SU-DHL-6 (cell line): ENCODE results near the gene PPP1R37.

ENCODE experiments used
- H2AFZ ChIP-seq: fragments of 200-600 bp; sonication (generic); 2 replicates; pipeline ENCODE4 v1.6.1; 2014; ENCODE audit warnings: low read depth, mild to moderate bottlenecking, moderate library complexity, mixed read lengths, antibody characterized with exemption, low read length; ENCODE audit not compliant: severe bottlenecking
- H3F3A ChIP-seq: fragments of 200-600 bp; shearing (Covaris generic); 2 replicates; pipeline ENCODE4 v1.6.0; 2016; ENCODE audit warnings: antibody characterized with exemption, mild to moderate bottlenecking; ENCODE audit not compliant: insufficient read depth
- H3K27ac ChIP-seq: fragments of 200-600 bp; sonication (generic); 2 replicates; pipeline ENCODE4 v1.5.1; 2016; ENCODE audit warnings: low read depth, mild to moderate bottlenecking, low read length, moderate library complexity, mixed read lengths
- H3K27me3 ChIP-seq: fragments of 200-600 bp; sonication (generic), shearing (Covaris generic); 2 replicates; pipeline ENCODE4 v1.6.0; 2014; ENCODE audit warnings: mild to moderate bottlenecking, low read length
- H3K36me3 ChIP-seq: fragments of 200-600 bp; sonication (generic); 2 replicates; pipeline ENCODE4 v1.6.1; 2014; ENCODE audit warnings: mild to moderate bottlenecking, low read length, mixed read lengths
- H3K4me2 ChIP-seq: fragments of 300-600, 200-600 bp; shearing (Covaris generic), sonication (generic); 2 replicates; pipeline ENCODE4 v1.6.0; 2014; ENCODE audit warnings: low read length, low read depth, mild to moderate bottlenecking; ENCODE audit not compliant: poor library complexity, severe bottlenecking
- H3K4me3 ChIP-seq: fragments of 200-600 bp; sonication (generic); 2 replicates; pipeline ENCODE4 v1.5.1; 2014; ENCODE audit warnings: antibody characterized with exemption, low read length, mild to moderate bottlenecking, mixed read lengths; ENCODE audit not compliant: insufficient read depth, poor library complexity, severe bottlenecking
- H3K79me2 ChIP-seq: fragments of 200-600 bp; sonication (generic); 2 replicates; pipeline ENCODE4 v1.6.1; 2014; ENCODE audit warnings: mild to moderate bottlenecking, low read length, moderate library complexity; ENCODE audit not compliant: insufficient read depth
- H3K9ac ChIP-seq: fragments of 200-600 bp; sonication (generic); 2 replicates; pipeline ENCODE4 v1.7.0; 2014; ENCODE audit warnings: mild to moderate bottlenecking, low read length
- H3K9me2 ChIP-seq: fragments of 200-600 bp; sonication (generic); replicated peaks from 2 replicates; pipeline ENCODE4 v1.6.1; 2014; ENCODE audit warnings: low read length; ENCODE audit not compliant: insufficient read depth
- H3K9me3 ChIP-seq: fragments of 200-600 bp; sonication (generic); 2 replicates; pipeline ENCODE4 v1.6.1; 2014; ENCODE audit warnings: low read length, mixed read lengths; ENCODE audit not compliant: insufficient read depth
- H4K20me1 ChIP-seq: fragments of 200-600 bp; sonication (generic); 2 replicates; pipeline ENCODE4 v1.6.1; 2014; ENCODE audit warnings: low read depth, mild to moderate bottlenecking, antibody characterized with exemption, low read length, moderate library complexity, mixed read lengths
- EZH2phosphoT487 ChIP-seq: fragments of 200-600 bp; sonication (generic), shearing (Covaris generic); conservative IDR thresholded peaks from 2 replicates; pipeline ENCODE4 v1.6.1; 2018; ENCODE audit warnings: mild to moderate bottlenecking, antibody characterized with exemption, low read length, moderate library complexity, mixed read lengths
- TF ChIP-seq, protein P1 (sequence below): fragments of 200-600 bp; sonication (generic); IDR thresholded peaks from one replicate; pipeline ENCODE4 v1.5.1; 2017; ENCODE audit warnings: antibody characterized with exemption, mild to moderate bottlenecking, low read length, moderate library complexity; ENCODE audit not compliant: insufficient read depth, poor library complexity, severe bottlenecking

The PPP1R37 gene

DNA sequence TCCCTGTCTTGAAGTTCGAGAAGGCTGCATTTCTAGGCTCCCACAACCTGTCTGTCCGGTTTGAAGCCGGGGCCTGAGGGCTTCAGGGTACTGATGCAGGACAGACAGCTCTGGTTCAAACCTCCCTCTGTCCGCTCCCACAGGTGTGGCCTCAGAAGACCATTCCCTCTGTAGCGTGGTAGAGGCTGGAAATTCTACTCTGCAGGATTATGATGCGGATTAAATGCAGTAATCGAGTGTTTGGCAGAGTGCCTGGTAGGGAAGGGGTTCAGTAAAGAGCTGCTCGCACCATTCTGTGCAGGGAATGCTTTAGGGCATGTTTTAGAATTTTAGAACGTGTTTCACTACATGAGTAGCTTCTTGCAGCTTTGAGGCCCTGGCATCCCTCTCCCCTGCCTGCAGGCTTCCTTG lies 30.5 kb downstream of the PPP1R37 start:
- no peak overlapping the region for H3K27ac ChIP-seq
- no peak overlapping the region for H3K4me2 ChIP-seq
- no peaks in the 10 kb centered on the region for H3K9me2 ChIP-seq
- peaks cover 52% of the 10 kb centered on the region for H3K79me2 ChIP-seq
- TF ChIP-seq, protein P1, sequence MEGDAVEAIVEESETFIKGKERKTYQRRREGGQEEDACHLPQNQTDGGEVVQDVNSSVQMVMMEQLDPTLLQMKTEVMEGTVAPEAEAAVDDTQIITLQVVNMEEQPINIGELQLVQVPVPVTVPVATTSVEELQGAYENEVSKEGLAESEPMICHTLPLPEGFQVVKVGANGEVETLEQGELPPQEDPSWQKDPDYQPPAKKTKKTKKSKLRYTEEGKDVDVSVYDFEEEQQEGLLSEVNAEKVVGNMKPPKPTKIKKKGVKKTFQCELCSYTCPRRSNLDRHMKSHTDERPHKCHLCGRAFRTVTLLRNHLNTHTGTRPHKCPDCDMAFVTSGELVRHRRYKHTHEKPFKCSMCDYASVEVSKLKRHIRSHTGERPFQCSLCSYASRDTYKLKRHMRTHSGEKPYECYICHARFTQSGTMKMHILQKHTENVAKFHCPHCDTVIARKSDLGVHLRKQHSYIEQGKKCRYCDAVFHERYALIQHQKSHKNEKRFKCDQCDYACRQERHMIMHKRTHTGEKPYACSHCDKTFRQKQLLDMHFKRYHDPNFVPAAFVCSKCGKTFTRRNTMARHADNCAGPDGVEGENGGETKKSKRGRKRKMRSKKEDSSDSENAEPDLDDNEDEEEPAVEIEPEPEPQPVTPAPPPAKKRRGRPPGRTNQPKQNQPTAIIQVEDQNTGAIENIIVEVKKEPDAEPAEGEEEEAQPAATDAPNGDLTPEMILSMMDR = no peak
- TF ChIP-seq EZH2phosphoT487 = no peak
- H3K4me3 ChIP-seq = no peak overlapping the region
- H3F3A ChIP-seq = 0 out of 2 replicates have a peak, but pooled peaks cover 1% of the 10 kb centered on the region
- H3K9ac ChIP-seq = no peak overlapping the region
- H3K9me3 ChIP-seq = no peaks in the 10 kb centered on the region
- H4K20me1 ChIP-seq = peaks cover 7% of the 10 kb centered on the region
- H3K36me3 ChIP-seq = no peaks in the 10 kb centered on the region
- no peak overlapping the region for H2AFZ ChIP-seq
- no peaks in the 10 kb centered on the region for H3K27me3 ChIP-seq

DNA sequence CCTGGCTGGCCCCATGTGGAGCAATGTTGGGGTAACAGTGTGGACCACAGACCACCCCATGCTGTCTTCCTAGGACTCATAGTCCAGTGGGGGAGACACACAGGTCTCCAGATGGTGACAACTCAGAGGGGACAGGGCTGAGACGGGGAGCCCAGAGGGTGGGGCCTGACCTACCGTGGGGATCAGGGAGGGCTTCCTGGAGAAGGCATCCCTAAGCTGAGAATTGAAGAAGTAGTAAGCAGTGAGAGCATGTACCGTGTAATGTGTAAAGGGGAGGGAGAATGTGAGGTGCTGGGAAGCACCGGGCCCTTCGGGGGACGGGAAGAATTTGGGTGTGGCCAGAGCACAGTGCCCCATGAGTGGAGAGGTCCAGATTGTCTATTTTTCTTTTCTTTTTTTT lies 31.0 kb downstream of the PPP1R37 start:
- Histone ChIP-seq H3K27me3 (no peaks in the 10 kb centered on the region), H3K27ac (no peak overlapping the region), H2AFZ (no peak overlapping the region), H3K9me2 (no peaks in the 10 kb centered on the region), H3F3A (no peaks in the 10 kb centered on the region), H4K20me1 (peaks cover 7% of the 10 kb centered on the region), H3K4me3 (no peak overlapping the region), H3K36me3 (no peaks in the 10 kb centered on the region), H3K9me3 (no peaks in the 10 kb centered on the region), H3K4me2 (no peak overlapping the region), H3K9ac (no peak overlapping the region), H3K79me2 (peaks cover 54% of the 10 kb centered on the region)
- TF ChIP-seq, protein P1 = no peak
- no peak for TF ChIP-seq EZH2phosphoT487

DNA sequence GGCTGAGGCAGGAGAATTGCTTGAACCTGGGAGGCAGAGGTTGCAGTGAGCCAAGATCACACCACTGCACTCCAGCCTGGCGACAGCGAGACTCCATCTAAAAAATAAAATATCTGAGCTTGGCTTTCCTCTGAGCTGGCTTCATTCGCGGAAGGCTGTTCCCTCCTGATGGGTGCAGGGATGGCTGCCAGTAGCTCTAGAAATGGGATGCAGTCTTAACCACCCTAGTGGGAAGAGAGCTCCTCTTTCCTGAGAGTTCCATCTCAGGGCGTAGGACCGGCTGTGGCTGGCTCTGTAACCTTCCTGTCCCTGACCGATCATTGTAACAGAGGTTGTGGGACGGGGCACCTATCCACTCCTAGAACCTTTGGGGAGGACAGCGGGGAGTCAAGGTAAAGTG lies 32.4 kb downstream of the PPP1R37 start:
- no peaks in the 10 kb centered on the region; the same call in 1 of the 2 replicates for H4K20me1 ChIP-seq
- H3K79me2 ChIP-seq = peaks cover 45% of the 10 kb centered on the region
- H3K27me3 ChIP-seq = no peaks in the 10 kb centered on the region
- H3K9me3 ChIP-seq = no peaks in the 10 kb centered on the region
- H3K36me3 ChIP-seq = no peaks in the 10 kb centered on the region
- no peaks in the 10 kb centered on the region for H3F3A ChIP-seq
- no peaks in the 10 kb centered on the region for H3K9me2 ChIP-seq
- no peak overlapping the region for H3K4me3 ChIP-seq
- H3K4me2 ChIP-seq = no peak overlapping the region
- H3K9ac ChIP-seq = no peak overlapping the region
- TF ChIP-seq, protein P1 = no peak
- no peak for TF ChIP-seq EZH2phosphoT487
- no peak overlapping the region for H3K27ac ChIP-seq
- no peak overlapping the region for H2AFZ ChIP-seq
